Measurements from ENCODE around the gene LAMC2.

Gene LAMC2

DNA sequence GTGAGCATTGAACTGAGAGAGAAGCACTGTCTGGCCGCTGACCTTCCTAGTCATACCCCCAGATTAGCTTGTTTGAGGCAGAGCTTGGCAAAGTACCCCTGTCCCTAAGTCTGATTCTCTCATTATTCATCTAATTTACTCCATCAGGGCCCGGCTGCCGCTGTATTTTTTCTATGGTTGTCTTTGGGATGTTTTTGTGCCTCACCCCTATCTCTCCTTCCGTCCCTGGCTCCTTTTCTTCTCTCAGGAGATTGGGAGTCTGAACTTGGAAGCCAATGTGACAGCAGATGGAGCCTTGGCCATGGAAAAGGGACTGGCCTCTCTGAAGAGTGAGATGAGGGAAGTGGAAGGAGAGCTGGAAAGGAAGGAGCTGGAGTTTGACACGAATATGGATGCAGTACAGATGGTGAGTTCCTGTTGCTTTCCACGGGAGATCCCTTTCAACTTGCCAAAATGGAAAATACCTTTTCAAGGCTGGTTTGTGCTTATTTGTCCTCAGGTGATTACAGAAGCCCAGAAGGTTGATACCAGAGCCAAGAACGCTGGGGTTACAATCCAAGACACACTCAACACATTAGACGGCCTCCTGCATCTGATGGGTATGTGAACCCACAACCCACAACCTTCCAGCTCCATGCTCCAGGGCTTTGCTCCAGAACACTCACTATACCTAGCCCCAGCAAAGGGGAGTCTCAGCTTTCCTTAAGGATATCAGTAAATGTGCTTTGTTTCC, 53.9 kb downstream of the LAMC2 start:
- DNase-seq = peak; percentile 27

DNA sequence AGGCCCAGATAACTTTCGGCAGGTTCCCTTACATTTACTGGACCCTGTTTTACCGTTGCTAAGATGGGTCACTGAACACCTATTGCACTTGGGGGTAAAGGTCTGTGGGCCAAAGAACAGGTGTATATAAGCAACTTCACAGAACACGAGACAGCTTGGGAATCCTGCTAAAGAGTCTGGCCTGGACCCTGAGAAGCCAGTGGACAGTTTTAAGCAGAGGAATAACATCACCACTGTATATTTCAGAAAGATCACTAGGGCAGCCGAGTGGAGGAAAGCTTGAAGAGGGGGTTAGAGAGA, 54.4 kb downstream of the LAMC2 start:
- no peak for DNase-seq

DNA sequence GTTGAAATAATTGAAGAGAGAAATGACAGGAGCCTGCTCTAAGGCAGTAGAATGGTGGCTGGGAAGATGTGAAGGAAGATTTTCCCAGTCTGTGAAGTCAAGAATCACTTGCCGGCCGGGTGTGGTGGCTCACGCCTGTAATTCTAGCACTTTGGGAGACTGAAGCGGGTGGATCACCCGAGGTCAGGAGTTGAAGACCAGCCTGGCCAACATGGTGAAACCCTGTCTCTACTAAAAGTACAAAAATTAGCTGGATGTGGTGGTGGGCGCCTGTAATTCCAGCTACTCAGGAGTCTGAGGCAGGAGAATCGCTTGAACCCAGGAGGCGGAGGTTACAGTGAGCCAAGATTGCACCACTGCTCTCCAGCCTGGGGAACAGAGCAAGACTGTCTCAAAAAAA, 54.8 kb downstream of the LAMC2 start:
- DNase-seq = peak; percentile 25

- no peak for DNase-seq
Observed at GRCh38 chr1:183241471-183241870, 55.4 kb downstream of the LAMC2 start.

DNA sequence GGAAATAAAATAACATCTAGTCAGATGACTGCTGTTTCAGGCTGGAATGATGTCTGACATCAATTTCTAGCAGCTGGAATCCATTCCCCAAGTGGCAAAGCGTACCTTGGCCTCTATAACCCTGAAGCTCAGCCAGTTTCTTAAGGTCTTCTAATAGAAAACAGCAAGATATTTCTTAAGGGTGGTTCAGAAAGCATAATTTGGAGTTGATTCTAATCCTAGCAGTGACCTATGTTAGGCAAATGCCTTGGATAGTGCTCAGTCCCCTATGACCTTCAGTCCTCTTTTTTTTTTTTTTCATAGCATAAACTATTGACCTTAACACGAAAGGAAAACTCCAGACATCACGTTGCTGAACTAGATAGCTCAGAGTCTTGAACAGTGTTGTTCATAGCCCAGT, 56.5 kb downstream of the LAMC2 start:
- DNase-seq = peak; percentile 1

DNA sequence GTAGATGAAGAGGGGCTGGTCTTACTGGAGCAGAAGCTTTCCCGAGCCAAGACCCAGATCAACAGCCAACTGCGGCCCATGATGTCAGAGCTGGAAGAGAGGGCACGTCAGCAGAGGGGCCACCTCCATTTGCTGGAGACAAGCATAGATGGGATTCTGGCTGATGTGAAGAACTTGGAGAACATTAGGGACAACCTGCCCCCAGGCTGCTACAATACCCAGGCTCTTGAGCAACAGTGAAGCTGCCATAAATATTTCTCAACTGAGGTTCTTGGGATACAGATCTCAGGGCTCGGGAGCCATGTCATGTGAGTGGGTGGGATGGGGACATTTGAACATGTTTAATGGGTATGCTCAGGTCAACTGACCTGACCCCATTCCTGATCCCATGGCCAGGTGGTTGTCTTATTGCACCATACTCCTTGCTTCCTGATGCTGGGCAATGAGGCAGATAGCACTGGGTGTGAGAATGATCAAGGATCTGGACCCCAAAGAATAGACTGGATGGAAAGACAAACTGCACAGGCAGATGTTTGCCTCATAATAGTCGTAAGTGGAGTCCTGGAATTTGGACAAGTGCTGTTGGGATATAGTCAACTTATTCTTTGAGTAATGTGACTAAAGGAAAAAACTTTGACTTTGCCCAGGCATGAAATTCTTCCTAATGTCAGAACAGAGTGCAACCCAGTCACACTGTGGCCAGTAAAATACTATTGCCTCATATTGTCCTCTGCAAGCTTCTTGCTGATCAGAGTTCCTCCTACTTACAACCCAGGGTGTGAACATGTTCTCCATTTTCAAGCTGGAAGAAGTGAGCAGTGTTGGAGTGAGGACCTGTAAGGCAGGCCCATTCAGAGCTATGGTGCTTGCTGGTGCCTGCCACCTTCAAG, 57.3 kb downstream of the LAMC2 start:
- DNase-seq = peak; percentile 55

- peak; percentile 9 for DNase-seq
Observed at GRCh38 chr1:183244466-183244865, 58.4 kb downstream of the LAMC2 start.

GRCh38 chr1:183245357-183245756, 59.3 kb downstream of the LAMC2 start:
- peak; percentile 18 for DNase-seq

DNA sequence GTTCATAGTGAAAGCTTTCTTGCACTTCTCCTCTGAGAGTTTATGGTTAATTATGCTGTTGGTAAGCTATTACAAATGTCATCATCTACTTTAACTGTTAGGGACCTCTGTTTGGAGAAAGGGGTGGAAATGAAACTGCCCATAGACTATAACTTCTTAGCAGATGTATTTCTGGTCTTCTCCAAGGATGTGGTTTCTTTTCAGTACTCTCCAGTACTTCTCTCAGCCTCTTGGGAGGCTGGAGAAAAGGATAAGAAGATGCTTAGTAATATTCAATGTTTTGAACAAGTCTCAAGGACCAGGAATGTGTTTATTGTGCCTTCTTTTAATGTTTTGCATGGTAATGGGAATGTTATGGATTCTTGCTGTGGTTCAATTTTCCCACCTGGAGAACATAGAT, 60.4 kb downstream of the LAMC2 start:
- no peak for DNase-seq

DNA sequence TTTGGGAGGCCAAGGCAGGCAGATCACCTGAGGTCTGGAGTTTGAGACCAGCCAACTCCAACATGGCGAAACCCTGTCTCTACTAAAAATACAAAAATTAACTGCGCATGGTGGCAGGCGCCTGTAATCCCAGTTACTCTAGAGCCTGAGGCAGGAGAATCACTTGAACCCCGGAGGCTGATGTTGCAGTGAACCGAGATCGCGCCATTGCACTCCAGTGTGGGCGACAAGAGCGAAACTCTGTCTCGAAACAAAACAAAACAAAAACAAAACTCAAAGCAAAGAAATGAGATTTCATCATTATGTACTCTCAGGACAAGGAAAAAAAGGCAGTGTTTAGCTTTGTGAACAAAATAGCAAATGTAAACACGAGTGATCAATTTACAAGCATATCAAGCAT, 61.0 kb downstream of the LAMC2 start:
- DNase-seq = peak; percentile 1

DNA sequence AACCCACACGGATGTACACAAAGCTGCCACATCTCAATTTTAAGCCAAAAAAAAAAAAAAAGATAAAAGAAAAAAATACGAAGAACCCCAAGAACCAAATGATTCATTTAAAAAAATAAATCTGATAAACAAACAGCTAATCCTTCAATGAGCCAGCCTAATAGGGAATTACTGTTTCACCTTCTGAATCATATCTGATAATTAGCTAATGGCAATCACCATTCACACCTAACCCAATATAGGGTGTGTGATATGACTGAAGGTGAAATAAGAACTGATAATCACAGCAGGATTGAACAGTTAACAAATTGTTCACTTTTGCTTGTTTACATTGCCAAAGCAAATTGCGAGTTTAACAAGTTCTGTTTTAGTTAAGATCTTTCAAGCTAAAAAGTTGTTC, 61.4 kb downstream of the LAMC2 start:
- no peak for DNase-seq

DNA sequence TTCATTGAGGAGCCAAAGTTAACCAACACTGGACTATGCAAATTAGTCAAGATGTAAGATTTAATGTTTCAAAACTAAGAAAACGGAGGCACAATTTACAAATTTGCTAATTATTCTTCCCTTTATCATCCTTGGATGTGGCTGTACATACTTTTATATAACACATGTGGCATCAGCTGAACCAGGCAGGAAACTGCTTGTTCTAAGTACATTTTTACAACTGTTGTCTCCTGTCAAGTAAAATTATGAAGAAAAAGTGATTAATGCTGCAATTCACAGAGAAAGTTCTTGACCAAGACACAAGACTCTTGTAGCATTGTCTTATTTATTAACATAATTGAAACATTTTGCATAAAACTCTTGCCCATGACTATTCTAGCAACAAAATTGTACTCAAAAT, 61.9 kb downstream of the LAMC2 start:
- no peak for DNase-seq

DNA sequence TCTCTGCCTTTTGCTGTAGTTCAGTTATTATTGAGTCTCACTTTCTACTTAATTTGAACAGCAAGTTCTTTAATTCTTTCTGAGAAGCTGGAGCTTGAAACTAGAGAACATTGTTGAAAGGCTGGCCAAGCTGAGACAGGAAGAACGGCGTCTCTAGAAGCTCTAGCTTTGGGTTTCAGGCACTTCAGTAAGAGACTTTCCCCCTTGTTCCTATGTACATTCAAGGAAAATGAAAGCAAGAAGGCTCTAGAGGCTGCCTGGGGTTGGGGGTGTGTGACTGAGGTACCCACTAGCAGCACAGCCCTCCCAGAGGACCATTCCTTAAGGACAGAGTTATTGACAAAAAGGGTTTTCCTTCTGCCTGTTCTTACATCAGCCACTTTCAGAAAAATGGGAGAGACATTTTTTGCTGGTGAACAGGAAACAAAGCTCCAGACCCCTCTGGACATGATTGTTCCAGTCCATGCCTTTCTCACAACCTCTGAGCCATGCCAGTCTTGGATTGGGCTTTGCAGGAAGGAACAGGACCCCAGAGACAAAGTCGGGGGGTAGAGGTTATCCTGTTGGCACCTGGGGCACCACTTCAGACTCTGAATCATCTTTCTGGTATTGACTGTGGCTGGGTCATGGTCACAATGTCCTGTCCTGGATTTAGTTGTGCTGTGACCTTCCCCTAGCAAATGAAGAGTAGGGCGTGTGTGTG, 63.1 kb downstream of the LAMC2 start:
- DNase-seq = peak; percentile 43

DNA sequence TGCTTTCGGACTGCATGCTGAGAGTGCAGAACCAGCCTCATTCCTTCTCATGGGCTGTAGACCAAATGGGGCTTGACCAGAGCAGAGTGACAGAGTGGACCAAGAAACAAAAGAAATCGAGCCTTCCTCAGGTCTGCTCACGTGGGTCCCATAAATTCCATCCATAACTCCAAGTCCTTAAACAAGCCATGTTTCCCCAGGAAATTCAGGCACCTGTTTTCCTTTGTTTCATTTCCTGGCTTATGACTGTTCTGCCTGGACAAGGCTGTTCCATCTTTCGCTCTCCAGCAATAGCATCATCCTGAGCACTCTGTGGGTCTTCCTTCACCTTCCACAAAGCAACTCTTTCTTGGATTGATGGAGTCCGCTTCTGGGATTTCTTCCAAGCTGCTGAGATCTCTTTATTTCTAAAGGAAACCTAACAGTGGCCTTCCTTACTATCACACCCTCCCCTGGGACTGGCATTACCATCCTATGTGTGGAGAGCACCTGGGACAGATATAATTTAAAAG, 63.9 kb downstream of the LAMC2 start:
- peak; percentile 9 for DNase-seq

DNA sequence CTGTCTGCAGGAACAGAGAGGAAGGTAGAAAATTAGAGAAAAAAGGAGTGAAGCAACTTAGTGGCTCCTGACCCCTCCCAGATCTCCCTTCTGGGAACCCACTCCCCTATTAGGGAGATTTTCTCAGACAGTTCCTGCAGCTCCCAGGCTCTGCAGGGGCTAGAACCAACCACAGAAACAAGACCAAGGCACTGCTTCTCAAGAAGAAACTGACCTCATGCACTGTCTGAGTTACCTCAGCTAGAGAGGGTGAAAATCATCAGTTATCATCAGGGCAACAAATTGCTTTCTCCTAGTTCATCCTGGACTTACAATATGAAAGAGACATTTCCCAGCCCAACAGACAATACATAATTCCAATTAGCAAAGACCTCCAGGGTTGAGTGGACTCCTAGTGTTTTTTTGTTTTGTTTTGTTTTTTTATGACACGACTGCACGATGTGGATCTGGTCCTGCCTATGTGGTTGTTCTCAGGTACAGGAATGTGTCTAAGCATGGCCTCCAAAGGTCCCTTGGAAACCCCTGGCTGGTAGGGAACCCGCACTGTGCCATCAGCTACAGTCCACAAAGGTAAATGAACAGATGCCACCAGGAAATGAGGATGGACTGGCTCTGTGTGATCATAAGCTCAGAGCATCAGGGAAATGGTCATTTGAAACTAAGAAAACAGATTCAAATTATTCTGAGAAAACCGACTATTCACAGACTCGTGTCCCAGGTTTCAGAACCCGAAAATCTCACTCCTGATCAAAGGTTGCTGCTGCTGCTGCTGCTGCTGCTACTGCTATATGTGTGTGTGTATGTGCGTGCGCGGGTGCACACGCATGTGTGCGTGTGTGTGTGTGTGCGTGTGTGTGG, 65.3 kb downstream of the LAMC2 start:
- peak; percentile 12 for DNase-seq

GRCh38 chr1:183251959-183252450, 65.9 kb downstream of the LAMC2 start:
- DNase-seq = peak; percentile 31

GRCh38 chr1:183255073-183255472, 69.0 kb downstream of the LAMC2 start:
- no peak for DNase-seq

- DNase-seq = peak; percentile 19
Observed at GRCh38 chr1:183259924-183260323, 73.9 kb downstream of the LAMC2 start.

DNA sequence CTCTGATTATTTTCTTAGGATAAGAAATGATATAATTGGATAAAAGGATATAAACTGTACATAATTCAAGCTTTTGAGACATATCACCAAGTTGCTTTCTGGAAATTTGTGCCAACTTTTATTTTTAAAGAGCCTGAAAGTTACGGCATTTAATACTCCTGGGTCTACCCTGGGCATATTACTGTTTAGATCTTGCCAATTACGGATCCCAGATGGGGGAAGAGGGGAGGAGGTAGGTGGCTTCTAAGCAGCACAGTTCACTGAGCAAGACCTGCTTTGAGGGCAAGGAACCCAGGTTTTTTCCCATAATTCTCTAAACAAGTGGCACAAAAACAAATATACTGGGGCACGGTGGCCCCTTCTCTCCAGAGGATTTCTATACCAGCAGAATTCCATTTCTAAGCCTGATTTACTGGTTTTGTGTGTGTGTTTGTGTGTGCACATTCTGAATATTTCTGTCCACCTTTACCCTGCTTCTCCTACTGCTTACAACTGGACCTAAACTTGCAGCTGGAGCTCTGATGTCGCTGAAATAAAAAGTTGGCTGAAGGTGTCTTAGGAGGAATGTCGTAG, 76.7 kb downstream of the LAMC2 start:
- DNase-seq = no peak

DNA sequence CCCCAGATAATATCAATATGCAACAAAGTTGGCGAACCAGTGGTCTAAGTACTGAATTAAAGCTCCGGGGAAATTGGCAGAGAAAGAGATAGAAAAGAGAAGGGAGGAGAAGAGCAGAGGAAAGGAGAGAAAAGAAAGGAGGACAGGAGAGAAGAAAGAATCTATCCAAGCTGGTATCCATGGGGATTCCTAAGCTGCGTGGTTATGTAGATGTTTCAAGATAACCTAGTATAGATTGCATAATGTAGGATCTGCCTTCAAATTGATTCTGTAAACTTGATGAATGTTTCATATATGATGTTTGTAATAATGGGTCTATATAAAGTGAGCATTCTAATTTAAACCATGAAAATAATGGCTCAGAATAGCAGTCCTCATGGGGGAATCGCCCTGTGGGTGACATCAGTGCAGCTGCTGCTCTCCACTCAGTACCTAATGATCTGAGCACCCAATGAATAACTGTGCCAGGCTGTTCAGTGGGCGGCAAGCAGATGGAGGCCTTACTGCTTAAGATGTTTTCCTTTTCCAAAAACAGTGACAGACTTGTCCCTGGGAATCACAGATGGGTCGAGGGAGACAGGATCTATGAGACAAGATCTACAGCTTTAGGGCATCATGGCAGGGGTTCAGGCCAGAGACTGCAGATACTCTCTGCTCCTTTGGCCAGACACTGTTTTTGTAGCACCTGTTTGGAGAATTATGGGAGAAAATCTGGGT, 78.0 kb downstream of the LAMC2 start:
- DNase-seq = no peak

Measured in islet precursor cell (in vitro differentiated cells).